Brain microvascular endothelial cell (primary cell): Measurements from ENCODE around the gene PAN2.

Experiments
- DNase-seq: peaks from one replicate; pipeline ENCODE4 v3.0.0-alpha.2; 2020
- H3K27ac ChIP-seq: fragments of 250-450 bp; sonication (Bioruptor Pico); 2 replicates; pipeline ENCODE4 v1.5.1; 2020; ENCODE audit warnings: mild to moderate bottlenecking, moderate library complexity
- H3K27me3 ChIP-seq: fragments of 250-450 bp; sonication (Bioruptor Pico); replicated peaks from 2 replicates; pipeline ENCODE4 v1.5.1; 2020; ENCODE audit warnings: mild to moderate bottlenecking
- H3K36me3 ChIP-seq: fragments of 250-450 bp; sonication (Bioruptor Pico); replicated peaks from 2 replicates; pipeline ENCODE4 v1.5.1; 2020; ENCODE audit warnings: mild to moderate bottlenecking
- H3K4me3 ChIP-seq: 2 replicates; pipeline ENCODE4 v1.5.1; 2011; ENCODE audit warnings: low read depth, mild to moderate bottlenecking, control low read depth, low read length, moderate library complexity
- CTCF ChIP-seq: IDR thresholded peaks from 2 replicates; pipeline ENCODE4 v1.5.1; 2011; ENCODE audit warnings: low read depth, mild to moderate bottlenecking, moderate library complexity, low read length, control low read depth, inconsistent platforms; ENCODE audit errors: missing control alignments
- in situ Hi-C: cut with HindIII; loops from 2 replicates; pipeline ENCODE4 v1.10.0; 2017; ENCODE audit warnings: low sequenced_read_pairs, low pct_ligation_motif_present

Gene PAN2, protein sequence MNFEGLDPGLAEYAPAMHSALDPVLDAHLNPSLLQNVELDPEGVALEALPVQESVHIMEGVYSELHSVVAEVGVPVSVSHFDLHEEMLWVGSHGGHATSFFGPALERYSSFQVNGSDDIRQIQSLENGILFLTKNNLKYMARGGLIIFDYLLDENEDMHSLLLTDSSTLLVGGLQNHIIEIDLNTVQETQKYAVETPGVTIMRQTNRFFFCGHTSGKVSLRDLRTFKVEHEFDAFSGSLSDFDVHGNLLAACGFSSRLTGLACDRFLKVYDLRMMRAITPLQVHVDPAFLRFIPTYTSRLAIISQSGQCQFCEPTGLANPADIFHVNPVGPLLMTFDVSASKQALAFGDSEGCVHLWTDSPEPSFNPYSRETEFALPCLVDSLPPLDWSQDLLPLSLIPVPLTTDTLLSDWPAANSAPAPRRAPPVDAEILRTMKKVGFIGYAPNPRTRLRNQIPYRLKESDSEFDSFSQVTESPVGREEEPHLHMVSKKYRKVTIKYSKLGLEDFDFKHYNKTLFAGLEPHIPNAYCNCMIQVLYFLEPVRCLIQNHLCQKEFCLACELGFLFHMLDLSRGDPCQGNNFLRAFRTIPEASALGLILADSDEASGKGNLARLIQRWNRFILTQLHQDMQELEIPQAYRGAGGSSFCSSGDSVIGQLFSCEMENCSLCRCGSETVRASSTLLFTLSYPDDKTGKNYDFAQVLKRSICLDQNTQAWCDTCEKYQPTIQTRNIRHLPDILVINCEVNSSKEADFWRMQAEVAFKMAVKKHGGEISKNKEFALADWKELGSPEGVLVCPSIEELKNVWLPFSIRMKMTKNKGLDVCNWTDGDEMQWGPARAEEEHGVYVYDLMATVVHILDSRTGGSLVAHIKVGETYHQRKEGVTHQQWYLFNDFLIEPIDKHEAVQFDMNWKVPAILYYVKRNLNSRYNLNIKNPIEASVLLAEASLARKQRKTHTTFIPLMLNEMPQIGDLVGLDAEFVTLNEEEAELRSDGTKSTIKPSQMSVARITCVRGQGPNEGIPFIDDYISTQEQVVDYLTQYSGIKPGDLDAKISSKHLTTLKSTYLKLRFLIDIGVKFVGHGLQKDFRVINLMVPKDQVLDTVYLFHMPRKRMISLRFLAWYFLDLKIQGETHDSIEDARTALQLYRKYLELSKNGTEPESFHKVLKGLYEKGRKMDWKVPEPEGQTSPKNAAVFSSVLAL

GRCh38 chr12:56333679-56334489 lies at the start of gene PAN2:
Gene PAN2, minus strand, starts transcription at chr12:56334000. Its CDS starts 906 bp downstream, at chr12:56333094.
- peak within 1 kb of the TSS; percentile 67 for H3K4me3 ChIP-seq
- H3K36me3 ChIP-seq = no peaks in the 10 kb centered on the region
- no peaks in the 10 kb centered on the region for H3K27me3 ChIP-seq
- peak; percentile 98 for DNase-seq
- in situ Hi-C loops = no loop called here
- TF ChIP-seq CTCF = peak; percentile 77
- H3K27ac ChIP-seq = peak within 1 kb of the TSS; percentile 98

DNA sequence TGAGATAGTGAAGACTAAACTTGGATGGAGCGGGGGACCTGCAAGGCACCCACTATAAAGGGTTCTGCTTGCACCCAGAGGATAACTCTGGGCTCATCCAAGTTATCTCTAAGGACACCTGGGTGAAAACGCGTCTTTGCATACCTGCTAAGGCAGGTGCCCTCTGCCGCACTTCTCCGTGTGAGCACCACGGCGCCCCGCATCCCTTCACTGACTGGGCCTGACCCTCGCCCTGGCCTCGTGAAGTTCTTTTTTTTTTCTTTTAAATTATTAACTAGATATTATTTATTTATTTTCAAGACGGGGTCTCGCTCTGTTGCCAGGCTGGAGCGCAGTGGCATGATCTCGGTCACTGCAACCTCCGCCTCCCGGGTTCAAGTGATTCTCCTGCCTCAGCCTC lies 48.8 kb upstream of the PAN2 start:
- no peak for TF ChIP-seq CTCF
- no peaks in the 10 kb centered on the region for H3K36me3 ChIP-seq
- H3K27me3 ChIP-seq = no peaks in the 10 kb centered on the region
- no peak overlapping the region for H3K27ac ChIP-seq
- in situ Hi-C loops = no loop called here
- no peak for DNase-seq
- H3K4me3 ChIP-seq = no peak overlapping the region

DNA sequence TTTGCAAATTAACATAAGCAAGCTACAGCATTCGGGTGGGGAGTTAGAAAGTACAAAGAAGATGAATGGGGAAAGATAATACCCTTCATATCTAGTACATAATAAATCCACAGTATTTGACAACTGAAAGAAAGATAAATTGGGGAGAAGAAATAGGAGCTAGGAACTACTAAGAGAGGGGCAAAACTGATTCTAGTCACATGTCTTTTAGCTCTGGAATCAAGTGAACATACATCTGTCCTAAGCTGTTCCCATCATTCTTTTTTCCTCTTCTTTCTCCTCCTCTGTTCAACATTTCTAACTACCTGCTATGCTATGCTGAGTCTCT lies 44.2 kb upstream of the PAN2 start:
- Histone ChIP-seq H3K27ac (no peak overlapping the region), H3K36me3 (no peaks in the 10 kb centered on the region), H3K27me3 (no peaks in the 10 kb centered on the region), H3K4me3 (no peak overlapping the region)
- DNase-seq = no peak
- in situ Hi-C loops = no loop called here
- TF ChIP-seq CTCF = no peak

- H3K4me3 ChIP-seq = no peak overlapping the region
- DNase-seq = peak; percentile 16
- in situ Hi-C loops = no loop called here
- no peaks in the 10 kb centered on the region for H3K27me3 ChIP-seq
- H3K36me3 ChIP-seq = no peaks in the 10 kb centered on the region
- H3K27ac ChIP-seq = no peak overlapping the region
- TF ChIP-seq CTCF = peak; percentile 35
These were observed 43.6 kb upstream of the PAN2 start for GRCh38 chr12:56377310-56377988.
